DND-41 (cell line): ENCODE results near the gene CIZ1.

Experiments used
- EZH2 ChIP-seq: IDR thresholded peaks from 3 replicates; pipeline ENCODE4 v1.6.1; 2012; ENCODE audit warnings: borderline replicate concordance, low read depth, mild to moderate bottlenecking, moderate library complexity, low read length, inconsistent platforms; ENCODE audit not compliant: severe bottlenecking
- TF ChIP-seq, protein P1 (sequence below): IDR thresholded peaks from 2 replicates; pipeline ENCODE4 v1.5.1; 2012; ENCODE audit warnings: borderline replicate concordance, low read length, moderate library complexity, mild to moderate bottlenecking; ENCODE audit not compliant: poor library complexity, severe bottlenecking; ENCODE audit errors: extremely low read depth

DNA sequence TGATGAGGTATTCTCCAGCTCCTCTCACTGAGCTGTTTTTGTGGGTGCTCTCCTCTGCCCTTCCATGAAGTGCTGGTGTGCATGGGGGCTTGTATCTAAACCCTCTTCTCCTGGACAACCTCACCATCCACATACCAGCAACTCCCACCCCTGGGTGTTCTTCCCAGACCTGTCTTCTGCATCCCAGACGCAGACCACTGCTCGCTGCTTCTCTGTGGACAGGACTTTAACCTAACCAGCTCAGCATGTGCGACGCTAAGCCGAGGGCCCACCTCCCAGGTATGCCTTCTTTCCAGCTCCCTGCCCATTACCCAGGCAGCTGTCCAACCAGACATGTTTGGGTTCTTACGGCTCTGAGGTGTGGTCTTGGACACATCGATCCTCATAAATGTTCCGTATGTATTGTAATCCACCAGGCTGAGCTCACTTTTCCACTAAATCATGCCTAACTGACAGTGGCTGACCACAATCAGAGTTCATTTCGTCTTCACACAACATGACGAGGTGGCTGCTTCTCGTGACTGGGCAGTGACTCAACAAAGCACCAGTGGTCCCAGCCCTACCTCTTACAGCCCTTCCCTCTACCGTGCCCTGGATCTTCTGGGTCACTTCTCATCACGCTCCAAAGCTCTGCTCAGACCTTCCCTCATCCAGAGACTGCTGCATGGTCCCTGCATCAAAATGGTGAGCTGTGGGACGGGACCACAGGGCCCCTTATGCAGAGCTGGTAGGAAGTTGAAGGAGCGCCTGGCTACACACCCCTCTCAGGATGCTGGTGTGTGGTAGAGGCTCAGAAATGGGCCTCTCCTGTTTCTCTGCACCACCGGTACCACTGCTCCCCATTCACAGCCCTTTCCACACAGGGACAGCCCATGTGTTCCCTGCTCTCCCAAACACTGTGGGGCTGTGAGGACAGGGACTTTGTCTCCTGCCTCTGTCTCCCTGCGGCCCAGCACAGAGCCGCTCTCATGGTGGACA lies 54.3 kb downstream of the CIZ1 start:
- TF ChIP-seq, protein P1, sequence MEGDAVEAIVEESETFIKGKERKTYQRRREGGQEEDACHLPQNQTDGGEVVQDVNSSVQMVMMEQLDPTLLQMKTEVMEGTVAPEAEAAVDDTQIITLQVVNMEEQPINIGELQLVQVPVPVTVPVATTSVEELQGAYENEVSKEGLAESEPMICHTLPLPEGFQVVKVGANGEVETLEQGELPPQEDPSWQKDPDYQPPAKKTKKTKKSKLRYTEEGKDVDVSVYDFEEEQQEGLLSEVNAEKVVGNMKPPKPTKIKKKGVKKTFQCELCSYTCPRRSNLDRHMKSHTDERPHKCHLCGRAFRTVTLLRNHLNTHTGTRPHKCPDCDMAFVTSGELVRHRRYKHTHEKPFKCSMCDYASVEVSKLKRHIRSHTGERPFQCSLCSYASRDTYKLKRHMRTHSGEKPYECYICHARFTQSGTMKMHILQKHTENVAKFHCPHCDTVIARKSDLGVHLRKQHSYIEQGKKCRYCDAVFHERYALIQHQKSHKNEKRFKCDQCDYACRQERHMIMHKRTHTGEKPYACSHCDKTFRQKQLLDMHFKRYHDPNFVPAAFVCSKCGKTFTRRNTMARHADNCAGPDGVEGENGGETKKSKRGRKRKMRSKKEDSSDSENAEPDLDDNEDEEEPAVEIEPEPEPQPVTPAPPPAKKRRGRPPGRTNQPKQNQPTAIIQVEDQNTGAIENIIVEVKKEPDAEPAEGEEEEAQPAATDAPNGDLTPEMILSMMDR, result no peak
- TF ChIP-seq EZH2, result no peak
